GM21528 (cell line): ENCODE data around the gene SH3GLB1.

Experiments used
- ATAC-seq: cut with Tn5 transposase; IDR thresholded peaks from one replicate; pipeline ENCODE4 v1.9.1; 2021; ENCODE audit warnings: mild to moderate bottlenecking, moderate library complexity; ENCODE audit not compliant: unreplicated experiment, low FRiP score

Gene SH3GLB1

GRCh38 chr1:86769065-86769464, 64.7 kb downstream of the SH3GLB1 start:
- ATAC-seq = no peak

GRCh38 chr1:86773341-86774288, 69.2 kb downstream of the SH3GLB1 start:
- no peak for ATAC-seq

GRCh38 chr1:86774305-86775295, 70.2 kb downstream of the SH3GLB1 start:
- ATAC-seq = peak; percentile 93

GRCh38 chr1:86775395-86775794, 71.0 kb downstream of the SH3GLB1 start:
- ATAC-seq = no peak

GRCh38 chr1:86776108-86776507, 71.7 kb downstream of the SH3GLB1 start:
- no peak for ATAC-seq

GRCh38 chr1:86778569-86779239, 74.3 kb downstream of the SH3GLB1 start:
- no peak for ATAC-seq

GRCh38 chr1:86779308-86780191, 75.2 kb downstream of the SH3GLB1 start:
- ATAC-seq = no peak

- ATAC-seq = no peak
Observed at GRCh38 chr1:86782482-86782881, 78.1 kb downstream of the SH3GLB1 start.

GRCh38 chr1:86787621-86788020, 83.2 kb downstream of the SH3GLB1 start:
- no peak for ATAC-seq

GRCh38 chr1:86788300-86789206, 84.2 kb downstream of the SH3GLB1 start:
- ATAC-seq = no peak

- no peak for ATAC-seq
Observed at GRCh38 chr1:86795316-86795715, 90.9 kb downstream of the SH3GLB1 start.
